HEK293T (cell line): ENCODE measurements around the gene LDHA.

ENCODE experiments used
- CTCF ChIA-PET: fragments of 350-600 bp; formaldehyde crosslinking; extraction: SDS; loops from one replicate; lab custom pipeline; 2021; ENCODE audit warnings: antibody characterized with exemption, inconsistent platforms; lab: Yijun Ruan, JAX
- POLR2A ChIA-PET: fragments of 350-600 bp; formaldehyde crosslinking; extraction: SDS; loops from one replicate; lab custom pipeline; 2020; ENCODE audit warnings: antibody characterized with exemption, inconsistent platforms; lab: Yijun Ruan, JAX
- DNase-seq: peaks from one replicate; pipeline ENCODE4 v3.0.0; 2012; ENCODE audit warnings: mixed read lengths; ENCODE audit errors: extremely low spot score
- ARNT ChIP-seq: fragments of 450-650 bp; IDR thresholded peaks from 2 replicates; pipeline ENCODE4 v1.6.1; 2017; ENCODE audit warnings: mild to moderate bottlenecking
- BHLHE40 ChIP-seq: fragments of 450-650 bp; IDR thresholded peaks from 2 replicates; pipeline ENCODE4 v1.6.1; 2016; ENCODE audit warnings: mild to moderate bottlenecking, moderate library complexity, borderline replicate concordance
- CTBP1 ChIP-seq: fragments of 450-650 bp; IDR thresholded peaks from 2 replicates; pipeline ENCODE4 v1.6.1; 2016; ENCODE audit warnings: borderline replicate concordance
- ELF4 ChIP-seq: fragments of 450-650 bp; IDR thresholded peaks from 2 replicates; pipeline ENCODE4 v1.6.1; 2017; ENCODE audit warnings: antibody characterized with exemption
- FOXA1 ChIP-seq: fragments of 450-650 bp; IDR thresholded peaks from 2 replicates; pipeline ENCODE4 v1.6.1; 2016; ENCODE audit warnings: mild to moderate bottlenecking
- FOXK2 ChIP-seq: fragments of 450-650 bp; IDR thresholded peaks from 2 replicates; pipeline ENCODE4 v1.6.1; 2016; ENCODE audit warnings: mild to moderate bottlenecking
- FOXM1 ChIP-seq: fragments of 450-650 bp; IDR thresholded peaks from 2 replicates; pipeline ENCODE4 v1.6.1; 2017; ENCODE audit warnings: mild to moderate bottlenecking, borderline replicate concordance
- HDGF ChIP-seq: fragments of 450-650 bp; IDR thresholded peaks from 2 replicates; pipeline ENCODE4 v1.6.1; 2017; ENCODE audit warnings: antibody characterized with exemption, borderline replicate concordance
- L3MBTL2 ChIP-seq: fragments of 450-650 bp; conservative IDR thresholded peaks from 2 replicates; pipeline ENCODE4 v1.6.1; 2016; ENCODE audit warnings: mild to moderate bottlenecking
- LEF1 ChIP-seq: fragments of 450-650 bp; IDR thresholded peaks from 2 replicates; pipeline ENCODE4 v1.6.1; 2017; ENCODE audit warnings: mild to moderate bottlenecking, borderline replicate concordance
- NFRKB ChIP-seq: fragments of 450-650 bp; IDR thresholded peaks from 2 replicates; pipeline ENCODE4 v1.6.1; 2016; ENCODE audit warnings: mild to moderate bottlenecking, moderate library complexity
- PKNOX1 ChIP-seq: fragments of 450-650 bp; IDR thresholded peaks from 2 replicates; pipeline ENCODE4 v1.6.1; 2016
- SP1 ChIP-seq: fragments of 450-650 bp; IDR thresholded peaks from 2 replicates; pipeline ENCODE4 v1.6.1; 2017
- SUZ12 ChIP-seq: fragments of 450-650 bp; IDR thresholded peaks from 2 replicates; pipeline ENCODE4 v1.6.1; 2016; ENCODE audit warnings: mild to moderate bottlenecking
- TARDBP ChIP-seq: fragments of 450-650 bp; IDR thresholded peaks from 2 replicates; pipeline ENCODE4 v1.6.1; 2016
- ZNF384 ChIP-seq: fragments of 450-650 bp; IDR thresholded peaks from 2 replicates; pipeline ENCODE4 v1.6.1; 2016

LDHA gene

GRCh38 chr11:18408558-18409291 is 14.4 kb downstream of the LDHA start:
- ChIA-PET POLR2A (interaction anchor here (0.8 kb wide), 1 partner anchor 13 kb away, joined by 4 read pairs; no protein-coding TSS in a partner anchor), CTCF (interaction anchor here (1.4 kb wide), 1 partner anchor 13 kb away, joined by 4 read pairs; no protein-coding TSS in a partner anchor)
- TF ChIP-seq PKNOX1 (no peak), ARNT (no peak), FOXA1 (no peak), TARDBP (no peak), SP1 (no peak), LEF1 (no peak), HDGF (no peak), SUZ12 (no peak), L3MBTL2 (no peak)
- no peak for DNase-seq

- POLR2A ChIA-PET: no interaction called here
- CTCF ChIA-PET: no interaction called here
- TF ChIP-seq FOXM1 (no peak), HDGF (no peak), CTBP1 (no peak), L3MBTL2 (no peak), ELF4 (no peak), TARDBP (no peak), NFRKB (no peak), BHLHE40 (no peak), SUZ12 (no peak), FOXK2 (no peak), LEF1 (no peak), ZNF384 (no peak), SP1 (no peak), FOXA1 (no peak), PKNOX1 (no peak), ARNT (no peak)
- no peak for DNase-seq
Measured at GRCh38 chr11:18416459-18416858, 22.1 kb downstream of the LDHA start.

GRCh38 chr11:18419040-18419439 is 24.7 kb downstream of the LDHA start:
- no peak for TF ChIP-seq BHLHE40
- TF ChIP-seq FOXM1: no peak
- TF ChIP-seq HDGF: no peak
- no peak for TF ChIP-seq SP1
- TF ChIP-seq LEF1: no peak
- no peak for TF ChIP-seq ZNF384
- no peak for TF ChIP-seq CTBP1
- no peak for TF ChIP-seq FOXK2
- TF ChIP-seq NFRKB: no peak
- no peak for TF ChIP-seq TARDBP
- no peak for TF ChIP-seq L3MBTL2
- no peak for TF ChIP-seq SUZ12
- TF ChIP-seq ELF4: no peak
- no peak for TF ChIP-seq PKNOX1
- CTCF ChIA-PET: no interaction called here
- POLR2A ChIA-PET: no interaction called here
- no peak for DNase-seq

- CTCF ChIA-PET: interaction anchor here (0.7 to 0.8 kb wide), 2 partner anchors 10 to 13 kb away, joined by 3 to 6 read pairs; no protein-coding TSS in a partner anchor
- DNase-seq: no peak
- POLR2A ChIA-PET: no interaction called here
- TF ChIP-seq SP1 (no peak), FOXA1 (no peak)
Measured at GRCh38 chr11:18420067-18420466, 25.7 kb downstream of the LDHA start.

GRCh38 chr11:18427240-18427639 is 32.9 kb downstream of the LDHA start:
- ChIA-PET POLR2A (no interaction called here), CTCF (interaction anchor here (0.5 kb wide), 1 partner anchor 106 kb away, joined by 3 read pairs; no protein-coding TSS in a partner anchor)
- TF ChIP-seq FOXM1 (no peak), LEF1 (no peak), SUZ12 (no peak), PKNOX1 (no peak), NFRKB (no peak), ELF4 (no peak), FOXK2 (no peak), SP1 (no peak), CTBP1 (no peak), FOXA1 (no peak), HDGF (no peak), BHLHE40 (no peak), ZNF384 (no peak), L3MBTL2 (no peak)
- DNase-seq: no peak
